WERI-Rb-1 (cell line): Measurements from ENCODE around the gene TLL2.

Source experiments
- DNase-seq: peaks from one replicate; pipeline ENCODE4 v3.0.0-alpha.2; 2020
- H3K27ac ChIP-seq: fragments of 250-450 bp; sonication (Bioruptor Pico); 2 replicates; pipeline ENCODE4 v1.5.1; 2020; ENCODE audit warnings: mild to moderate bottlenecking, moderate library complexity
- H3K27me3 ChIP-seq: fragments of 250-450 bp; sonication (Bioruptor Pico); 2 replicates; pipeline ENCODE4 v1.5.1; 2021; ENCODE audit warnings: mild to moderate bottlenecking, low read depth, moderate library complexity; ENCODE audit not compliant: insufficient read depth, severe bottlenecking
- H3K36me3 ChIP-seq: fragments of 250-450 bp; sonication (Bioruptor Pico); 2 replicates; pipeline ENCODE4 v1.5.1; 2020; ENCODE audit warnings: mild to moderate bottlenecking, moderate library complexity
- H3K4me3 ChIP-seq: 2 replicates; pipeline ENCODE4 v1.5.1; 2011; ENCODE audit warnings: low read depth, mild to moderate bottlenecking, control low read depth, low read length
- H3K9me3 ChIP-seq: fragments of 250-450 bp; sonication (Bioruptor Pico); 2 replicates; pipeline ENCODE4 v1.5.1; 2021; ENCODE audit warnings: mild to moderate bottlenecking, moderate library complexity; ENCODE audit not compliant: severe bottlenecking
- TF ChIP-seq, protein P1 (sequence below): IDR thresholded peaks from 2 replicates; pipeline ENCODE4 v1.5.1; 2011; ENCODE audit warnings: low read depth, mild to moderate bottlenecking, control low read depth, inconsistent platforms, low read length

The TLL2 gene

DNA sequence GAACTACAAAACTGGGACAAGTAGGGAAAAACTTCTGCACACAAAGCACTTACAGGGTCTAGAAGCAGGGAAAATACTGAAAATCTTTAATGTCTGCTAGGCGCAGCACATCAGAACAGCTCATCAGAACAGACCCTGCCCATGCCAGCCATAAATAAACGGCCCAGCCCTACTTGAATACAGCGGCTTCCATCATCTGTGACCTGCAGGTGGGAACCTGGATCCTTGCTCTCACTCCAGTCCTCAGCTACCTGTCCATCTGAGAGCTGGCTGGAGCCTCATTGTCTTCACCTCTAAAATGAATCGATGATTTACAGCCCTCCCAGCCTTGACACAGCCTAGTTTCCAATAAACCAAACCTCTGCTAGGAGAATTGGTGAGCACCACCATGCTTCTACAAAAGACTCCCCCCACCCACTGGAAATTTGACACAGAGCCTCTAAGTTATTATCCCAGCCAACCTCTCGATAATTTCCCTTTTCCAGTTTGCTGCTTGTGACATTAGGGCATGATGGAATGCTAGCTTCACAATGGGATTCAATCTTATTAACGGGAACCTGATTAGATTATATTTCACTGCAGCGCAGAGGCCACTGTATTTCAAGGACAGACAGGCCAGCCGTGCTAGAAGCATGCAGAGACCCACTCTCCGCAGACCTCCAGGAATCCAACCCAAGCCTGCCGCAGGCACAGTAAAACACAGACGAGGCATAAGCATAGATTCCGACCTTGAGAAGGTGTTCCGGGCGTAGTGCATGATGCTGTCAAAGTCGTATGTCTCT lies 93.3 kb downstream of the TLL2 start:
- H3K27ac ChIP-seq = no peak overlapping the region
- H3K4me3 ChIP-seq = no peak overlapping the region
- no peaks in the 10 kb centered on the region for H3K36me3 ChIP-seq
- no peaks in the 10 kb centered on the region for H3K9me3 ChIP-seq
- TF ChIP-seq, protein P1, sequence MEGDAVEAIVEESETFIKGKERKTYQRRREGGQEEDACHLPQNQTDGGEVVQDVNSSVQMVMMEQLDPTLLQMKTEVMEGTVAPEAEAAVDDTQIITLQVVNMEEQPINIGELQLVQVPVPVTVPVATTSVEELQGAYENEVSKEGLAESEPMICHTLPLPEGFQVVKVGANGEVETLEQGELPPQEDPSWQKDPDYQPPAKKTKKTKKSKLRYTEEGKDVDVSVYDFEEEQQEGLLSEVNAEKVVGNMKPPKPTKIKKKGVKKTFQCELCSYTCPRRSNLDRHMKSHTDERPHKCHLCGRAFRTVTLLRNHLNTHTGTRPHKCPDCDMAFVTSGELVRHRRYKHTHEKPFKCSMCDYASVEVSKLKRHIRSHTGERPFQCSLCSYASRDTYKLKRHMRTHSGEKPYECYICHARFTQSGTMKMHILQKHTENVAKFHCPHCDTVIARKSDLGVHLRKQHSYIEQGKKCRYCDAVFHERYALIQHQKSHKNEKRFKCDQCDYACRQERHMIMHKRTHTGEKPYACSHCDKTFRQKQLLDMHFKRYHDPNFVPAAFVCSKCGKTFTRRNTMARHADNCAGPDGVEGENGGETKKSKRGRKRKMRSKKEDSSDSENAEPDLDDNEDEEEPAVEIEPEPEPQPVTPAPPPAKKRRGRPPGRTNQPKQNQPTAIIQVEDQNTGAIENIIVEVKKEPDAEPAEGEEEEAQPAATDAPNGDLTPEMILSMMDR = no peak
- no peaks in the 10 kb centered on the region for H3K27me3 ChIP-seq
- no peak for DNase-seq

DNA sequence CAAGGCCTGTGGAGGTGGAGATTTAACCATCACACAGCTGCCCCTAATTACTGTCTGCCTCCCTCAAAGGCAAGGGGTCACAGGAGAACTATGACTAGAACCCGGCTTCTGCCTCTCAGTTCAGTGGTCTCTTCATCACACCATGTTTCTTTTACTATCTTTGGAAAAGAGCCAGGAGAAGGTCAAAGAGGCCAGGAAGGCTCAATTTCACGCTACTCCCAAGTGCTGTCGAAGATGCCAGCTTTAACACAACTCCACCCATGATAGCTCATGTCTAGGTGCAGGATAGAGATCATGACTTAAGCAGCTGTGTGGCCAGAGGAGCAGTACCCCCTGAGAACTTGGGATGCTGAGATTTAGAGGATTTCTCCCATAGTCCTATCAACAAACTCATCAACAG lies 94.4 kb downstream of the TLL2 start:
- Histone ChIP-seq H3K36me3 (no peaks in the 10 kb centered on the region), H3K9me3 (no peaks in the 10 kb centered on the region), H3K4me3 (no peak overlapping the region), H3K27me3 (no peaks in the 10 kb centered on the region), H3K27ac (no peak overlapping the region)
- no peak for DNase-seq
- TF ChIP-seq, protein P1 = no peak

DNA sequence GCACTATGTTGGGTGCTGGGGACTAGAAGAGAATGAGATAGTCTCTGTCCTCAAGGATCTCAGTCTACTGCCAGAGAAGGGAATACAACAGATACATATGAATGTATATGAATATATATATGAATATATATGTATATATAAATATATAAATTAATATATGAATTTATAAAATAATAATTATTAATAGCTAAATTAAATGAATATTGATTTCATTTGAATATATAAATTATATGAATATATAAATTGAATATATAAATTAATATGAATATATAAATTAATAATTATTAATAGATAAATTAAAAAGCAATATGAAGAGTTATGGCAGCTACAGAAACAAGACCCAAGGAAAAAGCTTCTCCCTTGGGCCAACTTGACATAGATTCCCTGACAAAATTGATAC lies 95.1 kb downstream of the TLL2 start:
- H3K36me3 ChIP-seq = no peaks in the 10 kb centered on the region
- no peak overlapping the region for H3K4me3 ChIP-seq
- TF ChIP-seq, protein P1 = no peak
- no peak for DNase-seq
- no peaks in the 10 kb centered on the region for H3K9me3 ChIP-seq
- no peak overlapping the region for H3K27ac ChIP-seq
- no peaks in the 10 kb centered on the region for H3K27me3 ChIP-seq

DNA sequence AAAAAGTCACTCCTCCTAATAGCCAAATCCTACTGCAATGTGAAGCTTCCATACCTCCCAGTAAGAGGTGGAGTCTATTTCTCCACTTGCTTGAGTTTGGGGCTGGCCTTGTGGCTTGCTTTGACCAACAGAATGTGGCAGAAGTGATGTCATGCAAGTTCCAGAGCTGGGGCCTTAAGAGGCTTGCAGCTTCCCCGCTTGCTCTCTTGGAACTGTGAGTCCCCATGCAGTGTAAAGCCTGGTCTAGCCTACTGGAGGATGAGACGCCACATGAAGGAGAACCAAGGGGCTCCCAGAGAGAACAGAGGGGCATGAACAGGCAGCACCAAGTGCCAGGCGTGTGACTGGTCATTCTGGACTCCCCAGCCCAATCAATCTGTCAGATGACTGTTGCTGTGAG lies 96.3 kb downstream of the TLL2 start:
- Histone ChIP-seq H3K27me3 (no peaks in the 10 kb centered on the region), H3K9me3 (no peaks in the 10 kb centered on the region), H3K27ac (peak overlapping the region; percentile 37; the same call in 1 of the 2 replicates), H3K4me3 (no peak overlapping the region), H3K36me3 (no peaks in the 10 kb centered on the region)
- peak; percentile 71 for DNase-seq
- TF ChIP-seq, protein P1 = no peak

DNA sequence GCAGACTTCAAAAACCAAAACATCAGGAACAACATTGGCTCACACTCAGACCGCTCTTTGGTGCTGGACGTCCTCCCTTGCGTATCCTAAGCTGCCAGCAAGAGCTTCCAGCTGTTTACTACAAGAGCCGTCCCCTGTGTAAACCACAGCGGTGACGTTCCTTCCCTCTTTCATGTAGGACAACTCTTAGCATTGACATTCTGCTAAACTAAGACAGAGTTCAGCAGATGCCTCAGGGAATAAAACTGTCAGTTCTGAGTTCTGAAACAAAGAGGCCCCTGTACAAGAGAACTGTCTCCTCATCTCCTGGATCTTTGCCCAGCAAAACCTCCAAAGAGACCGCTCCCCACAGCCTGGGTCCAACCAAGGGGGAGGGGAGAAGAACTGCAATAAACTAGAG lies 97.1 kb downstream of the TLL2 start:
- no peak overlapping the region for H3K4me3 ChIP-seq
- TF ChIP-seq, protein P1 = no peak
- H3K9me3 ChIP-seq = no peaks in the 10 kb centered on the region
- H3K27me3 ChIP-seq = no peaks in the 10 kb centered on the region
- no peaks in the 10 kb centered on the region for H3K36me3 ChIP-seq
- no peak for DNase-seq
- no peak overlapping the region for H3K27ac ChIP-seq
